Left renal pelvis (tissue), 4 donors: Measurements from ENCODE around the gene KSR1. TPM values are rescaled to one million over a fixed set of nuclear protein-coding genes. Genes with fewer than 3 reads are reported as not detected.
"Not testable (repeated sequence)": the region's sequence is repeated elsewhere in the genome, so short reads cannot be mapped to it uniquely, and the experiment has no call there.

Experiments
- DNase-seq, 4 donors: peaks; one replicate each; pipeline ENCODE4 v3.0.0-alpha.2; 2013; ENCODE audit warnings: low read depth in 4 of 4, low spot score in 3 of 4
- polyA plus RNA-seq, 4 donors: library from polyadenylated mRNA; unstranded; fragments of 120-200 nt; gene quantifications; one replicate each; pipeline ENCODE4 v1.2.1, GENCODE V29; 2013; ENCODE audit not compliant: insufficient read length in 4 of 4

Gene KSR1
- polyA plus RNA-seq, 4 donors = 33.9 to 72.8 (median 43.1) TPM

DNA sequence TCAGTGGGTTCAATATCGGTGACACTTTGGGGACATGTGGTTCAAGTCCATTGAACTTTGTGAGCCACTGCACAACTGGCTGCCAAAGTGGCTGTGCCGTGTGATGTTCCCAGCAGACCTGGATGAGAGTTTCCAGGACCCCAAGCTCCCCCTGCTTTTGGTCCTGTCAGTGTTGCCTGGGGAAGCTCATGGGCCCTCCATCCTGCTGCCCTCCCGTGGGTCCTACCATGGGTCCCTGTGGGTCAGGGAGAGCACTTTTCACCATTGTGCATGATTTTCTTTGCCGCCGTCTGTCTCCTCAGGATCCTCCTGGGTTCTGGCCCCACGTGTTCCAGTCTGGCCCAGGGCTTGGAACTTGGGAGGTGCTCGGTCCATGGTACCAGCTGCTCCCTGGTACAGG lies 212.9 kb downstream of the KSR1 start:
- DNase-seq = no peak

- no peak for DNase-seq
These were observed 213.6 kb downstream of the KSR1 start for GRCh38 chr17:27669850-27670249.

DNA sequence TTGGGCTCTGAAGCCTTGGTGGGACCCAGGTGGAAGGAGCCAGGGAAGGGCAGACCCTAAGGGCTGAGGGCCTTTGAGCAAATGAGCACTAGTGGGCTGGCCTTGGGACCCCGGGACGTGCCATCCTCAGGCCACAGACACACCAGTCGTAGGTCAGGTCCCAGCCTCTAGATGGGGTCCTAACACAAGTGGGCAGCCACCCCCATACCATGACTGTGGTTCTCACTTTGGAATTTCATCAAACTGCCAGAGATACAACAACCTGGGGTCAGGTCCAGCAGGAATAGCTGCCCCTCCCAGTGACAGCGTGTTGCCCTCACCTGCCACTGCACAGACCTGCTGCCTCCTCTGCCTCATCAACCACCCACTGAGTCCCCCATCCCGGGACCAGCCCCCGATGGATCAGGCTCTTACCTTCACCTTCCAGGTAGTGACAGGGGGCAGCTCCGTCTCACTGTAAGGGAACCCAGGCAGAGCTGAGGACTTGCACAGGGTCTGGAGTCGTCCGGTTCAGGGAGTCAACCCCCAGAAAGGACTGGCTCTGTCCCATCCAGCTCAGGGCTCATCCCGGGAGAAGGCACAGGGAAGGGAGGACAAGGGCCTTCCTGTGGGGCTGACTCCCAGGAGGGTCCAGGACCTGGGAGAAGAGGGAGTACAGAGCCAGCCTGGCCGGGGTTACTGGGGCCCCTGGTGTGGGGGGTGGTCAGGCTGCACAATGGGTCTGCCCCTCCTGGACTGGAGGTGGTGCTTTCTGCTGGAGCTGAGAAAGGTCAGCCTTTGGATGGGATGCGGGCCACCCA lies 214.7 kb downstream of the KSR1 start:
- DNase-seq = no peak

GRCh38 chr17:27671591-27671910 lies 215.3 kb downstream of the KSR1 start:
- no peak for DNase-seq

- DNase-seq = not testable (repeated sequence)
These were observed 215.8 kb downstream of the KSR1 start for GRCh38 chr17:27671977-27672480.

- no peak for DNase-seq
These were observed 218.1 kb downstream of the KSR1 start for GRCh38 chr17:27674335-27674734.

Other genes starting within 250 kb of the KSR1 start
- 100 to 1,000 TPM; 196 to 359 (median 242) TPM for gene WSB1, start 162.3 kb upstream of the KSR1 start, polyA plus RNA-seq
- 10 to 100 TPM; 12.4 to 17.8 (median 15.8) TPM for gene LGALS9, start 174.7 kb downstream of the KSR1 start, polyA plus RNA-seq